SW 1271 (cell line): Measurements from ENCODE around the gene SLC7A4.

Source experiments
- DNase-seq, 2 experiments: peaks; one replicate each; lab custom pipeline; 2025; lab: John Stamatoyannopoulos, UW

Gene SLC7A4

GRCh38 chr22:20998411-20999336, 33.7 kb downstream of the SLC7A4 start:
- DNase-seq = no peak

GRCh38 chr22:20997536-20998257, 34.7 kb downstream of the SLC7A4 start:
- DNase-seq = no peak

- DNase-seq = no peak
Measured at GRCh38 chr22:20996598-20997535, 35.5 kb downstream of the SLC7A4 start.

- no peak for DNase-seq
Measured at GRCh38 chr22:20996031-20996410, 36.3 kb downstream of the SLC7A4 start.

- DNase-seq = no peak
Measured at GRCh38 chr22:20995329-20996030, 36.9 kb downstream of the SLC7A4 start.

GRCh38 chr22:20994902-20995241, 37.5 kb downstream of the SLC7A4 start:
- DNase-seq = no peak

- no peak for DNase-seq
Measured at GRCh38 chr22:20994128-20994901, 38.0 kb downstream of the SLC7A4 start.

GRCh38 chr22:20993304-20994127, 38.8 kb downstream of the SLC7A4 start:
- DNase-seq = no peak

GRCh38 chr22:20992456-20993303, 39.7 kb downstream of the SLC7A4 start:
- no peak for DNase-seq

GRCh38 chr22:20992056-20992442, 40.3 kb downstream of the SLC7A4 start:
- DNase-seq = no peak

GRCh38 chr22:20991252-20992055, 40.9 kb downstream of the SLC7A4 start:
- no peak for DNase-seq

GRCh38 chr22:20990184-20991180, 41.9 kb downstream of the SLC7A4 start:
- no peak for DNase-seq

GRCh38 chr22:20989323-20990138, 42.8 kb downstream of the SLC7A4 start:
- DNase-seq = no peak

- DNase-seq = no peak
Measured at GRCh38 chr22:20988573-20989322, 43.6 kb downstream of the SLC7A4 start.

GRCh38 chr22:20987375-20987774, 45.0 kb downstream of the SLC7A4 start:
- DNase-seq = no peak
